DND-41 (cell line): ENCODE measurements around the gene PI4KB.
A peak's percentile ranks its signal among the peaks of the same experiment; 100 is the strongest.

Experiments used
- ATAC-seq: fragments of 200-7000 bp; cut with Tn5 transposase; 3 replicates; pipeline ENCODE4 v1.9.1; 2021; ENCODE audit warnings: low read depth; ENCODE audit not compliant: insufficient read depth
- DNase-seq: peaks from one replicate; pipeline ENCODE4 v3.0.0-alpha.2; 2020
- H2AFZ ChIP-seq: 2 replicates; pipeline ENCODE4 v1.6.0; 2012; ENCODE audit warnings: low read depth, low read length
- H3K27ac ChIP-seq: 2 replicates; pipeline ENCODE4 v1.5.1; 2012; ENCODE audit warnings: low read length, inconsistent platforms
- H3K27me3 ChIP-seq: fragments of 200-600 bp; sonication (generic); 2 replicates; pipeline ENCODE4 v1.6.0; 2012; ENCODE audit warnings: low read length, mild to moderate bottlenecking, inconsistent platforms; ENCODE audit not compliant: insufficient read depth, poor library complexity
- H3K36me3 ChIP-seq: 2 replicates; pipeline ENCODE4 v1.5.1; 2012; ENCODE audit warnings: low read length, inconsistent platforms; ENCODE audit not compliant: insufficient read depth
- H3K4me1 ChIP-seq: 2 replicates; pipeline ENCODE4 v1.5.1; 2012; ENCODE audit warnings: mild to moderate bottlenecking, low read length; ENCODE audit not compliant: insufficient read depth
- H3K4me2 ChIP-seq: 2 replicates; pipeline ENCODE4 v1.6.0; 2012; ENCODE audit warnings: mild to moderate bottlenecking, moderate library complexity, low read length, inconsistent platforms; ENCODE audit not compliant: insufficient read depth
- H3K4me3 ChIP-seq, 2 experiments: fragments of 200-600 bp in 1 of 2; shearing (Covaris generic) in 1 of 2; 2 replicates each; pipeline ENCODE4 v1.5.1; 2012 to 2016; ENCODE audit warnings: inconsistent platforms in 2 of 2, low read length in 2 of 2, mild to moderate bottlenecking in 2 of 2, low read depth in 1 of 2, moderate library complexity in 1 of 2
- H3K79me2 ChIP-seq: 2 replicates; pipeline ENCODE4 v1.6.0; 2012; ENCODE audit warnings: low read length, inconsistent platforms; ENCODE audit not compliant: insufficient read depth
- H3K9ac ChIP-seq: 2 replicates; pipeline ENCODE4 v1.6.0; 2012; ENCODE audit warnings: low read depth, mild to moderate bottlenecking, inconsistent platforms, low read length, moderate library complexity
- H3K9me3 ChIP-seq: 2 replicates; pipeline ENCODE4 v1.5.1; 2012; ENCODE audit warnings: low read length, moderate library complexity, mild to moderate bottlenecking, inconsistent platforms; ENCODE audit not compliant: insufficient read depth, severe bottlenecking
- H4K20me1 ChIP-seq: 2 replicates; pipeline ENCODE4 v1.6.0; 2012; ENCODE audit warnings: low read length; ENCODE audit not compliant: insufficient read depth
- EZH2 ChIP-seq: IDR thresholded peaks from 3 replicates; pipeline ENCODE4 v1.6.1; 2012; ENCODE audit warnings: borderline replicate concordance, low read depth, mild to moderate bottlenecking, moderate library complexity, low read length, inconsistent platforms; ENCODE audit not compliant: severe bottlenecking
- TF ChIP-seq, protein P1 (sequence below): IDR thresholded peaks from 2 replicates; pipeline ENCODE4 v1.5.1; 2012; ENCODE audit warnings: borderline replicate concordance, low read length, moderate library complexity, mild to moderate bottlenecking; ENCODE audit not compliant: poor library complexity, severe bottlenecking; ENCODE audit errors: extremely low read depth

The PI4KB gene

DNA sequence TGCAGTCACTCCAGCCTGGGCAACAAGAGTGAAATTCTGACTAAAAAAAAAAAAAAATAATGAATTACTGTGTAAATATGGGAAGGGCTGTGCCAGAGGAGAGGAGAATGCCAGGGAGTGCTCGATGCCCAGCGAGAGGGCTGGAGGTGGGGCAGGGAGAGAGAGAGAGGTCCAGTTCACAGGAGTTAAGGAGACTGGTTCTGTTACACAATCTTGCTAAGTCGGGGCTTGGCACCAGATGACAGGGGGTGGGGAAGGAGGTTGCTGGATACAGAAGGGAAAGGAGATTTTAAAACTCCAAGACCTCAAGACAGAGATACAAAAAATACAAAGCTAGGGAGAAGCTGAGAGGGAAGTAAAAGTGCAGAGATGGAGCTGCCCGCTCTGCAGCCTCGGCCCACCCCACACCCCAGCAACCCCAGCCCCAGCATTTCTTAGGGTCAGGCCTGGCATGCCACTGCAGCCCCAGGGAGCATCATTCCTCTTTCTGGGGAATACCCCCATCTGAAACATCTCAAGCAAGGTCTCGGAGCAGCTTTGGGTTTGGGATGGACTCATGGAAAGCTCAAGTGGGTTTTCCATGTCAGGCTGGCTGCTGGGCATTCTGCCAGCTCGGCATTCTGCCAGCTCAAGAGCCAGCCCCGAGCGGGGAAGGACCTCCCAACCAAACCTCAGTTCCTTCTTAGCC is 44.3 kb upstream of the PI4KB start:
- Histone ChIP-seq H3K9ac (no peak overlapping the region), H3K9me3 (no peaks in the 10 kb centered on the region), H3K4me2 (no peak overlapping the region), H4K20me1 (no peaks in the 10 kb centered on the region), H2AFZ (no peak overlapping the region), H3K27ac (no peak overlapping the region), H3K79me2 (no peaks in the 10 kb centered on the region), H3K4me1 (peaks cover 9% of the 10 kb centered on the region), H3K4me3 (no peak overlapping the region), H3K36me3 (no peaks in the 10 kb centered on the region), H3K27me3 (no peaks in the 10 kb centered on the region)
- DNase-seq (no peak), ATAC-seq (no peak)
- TF ChIP-seq, protein P1, sequence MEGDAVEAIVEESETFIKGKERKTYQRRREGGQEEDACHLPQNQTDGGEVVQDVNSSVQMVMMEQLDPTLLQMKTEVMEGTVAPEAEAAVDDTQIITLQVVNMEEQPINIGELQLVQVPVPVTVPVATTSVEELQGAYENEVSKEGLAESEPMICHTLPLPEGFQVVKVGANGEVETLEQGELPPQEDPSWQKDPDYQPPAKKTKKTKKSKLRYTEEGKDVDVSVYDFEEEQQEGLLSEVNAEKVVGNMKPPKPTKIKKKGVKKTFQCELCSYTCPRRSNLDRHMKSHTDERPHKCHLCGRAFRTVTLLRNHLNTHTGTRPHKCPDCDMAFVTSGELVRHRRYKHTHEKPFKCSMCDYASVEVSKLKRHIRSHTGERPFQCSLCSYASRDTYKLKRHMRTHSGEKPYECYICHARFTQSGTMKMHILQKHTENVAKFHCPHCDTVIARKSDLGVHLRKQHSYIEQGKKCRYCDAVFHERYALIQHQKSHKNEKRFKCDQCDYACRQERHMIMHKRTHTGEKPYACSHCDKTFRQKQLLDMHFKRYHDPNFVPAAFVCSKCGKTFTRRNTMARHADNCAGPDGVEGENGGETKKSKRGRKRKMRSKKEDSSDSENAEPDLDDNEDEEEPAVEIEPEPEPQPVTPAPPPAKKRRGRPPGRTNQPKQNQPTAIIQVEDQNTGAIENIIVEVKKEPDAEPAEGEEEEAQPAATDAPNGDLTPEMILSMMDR: no peak
- no peak for TF ChIP-seq EZH2

DNA sequence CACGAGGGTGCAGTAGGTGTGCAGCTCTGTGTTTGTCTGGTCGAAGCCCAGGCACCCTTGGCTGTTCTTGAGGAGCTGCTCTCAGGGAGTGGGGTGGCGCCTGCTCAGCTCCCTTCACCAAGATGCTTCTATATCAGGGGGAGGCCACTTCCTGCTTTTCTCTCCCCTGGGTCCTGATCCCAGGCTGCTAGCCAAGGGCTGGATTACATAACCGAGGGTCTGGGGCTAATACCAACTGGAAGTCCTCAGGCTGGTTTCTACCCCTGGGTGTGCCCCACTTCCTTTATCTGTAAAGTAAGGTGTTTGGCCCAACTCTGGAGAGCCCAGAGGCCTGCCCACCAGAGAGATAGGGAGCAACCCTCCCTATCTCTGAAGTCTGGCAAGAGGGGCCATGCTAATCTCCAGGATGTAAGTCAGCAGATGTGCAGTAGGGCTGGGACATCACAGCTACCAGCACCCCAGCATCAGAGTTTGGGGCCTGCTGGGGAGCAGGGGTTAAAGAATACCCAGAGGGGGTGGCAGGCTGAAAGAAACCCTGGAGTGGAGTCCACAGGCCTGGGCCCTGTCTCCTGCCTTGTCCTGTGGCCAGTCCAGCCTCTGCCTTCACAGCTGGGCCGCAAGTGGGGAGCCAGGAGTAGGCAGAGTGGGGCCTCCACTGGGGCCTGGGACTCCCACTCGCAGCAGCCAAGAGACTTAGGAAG is 43.1 kb upstream of the PI4KB start:
- Histone ChIP-seq H3K9ac (no peak overlapping the region), H3K36me3 (no peaks in the 10 kb centered on the region), H2AFZ (peak overlapping the region; percentile 12; the same call in 1 of the 2 replicates), H3K4me3 (no peak overlapping the region), H3K79me2 (no peaks in the 10 kb centered on the region), H3K27ac (no peak overlapping the region), H3K4me2 (no peak overlapping the region), H3K27me3 (no peaks in the 10 kb centered on the region), H3K4me1 (peaks cover 9% of the 10 kb centered on the region), H4K20me1 (no peaks in the 10 kb centered on the region), H3K9me3 (no peaks in the 10 kb centered on the region)
- no peak for DNase-seq
- TF ChIP-seq, protein P1: no peak
- no peak for TF ChIP-seq EZH2
- ATAC-seq: peak; percentile 52; the same call in 2 of the 3 replicates

GRCh38 chr1:151369621-151370048 is 42.4 kb upstream of the PI4KB start:
- no peak overlapping the region for H3K9ac ChIP-seq
- H3K9me3 ChIP-seq: no peaks in the 10 kb centered on the region
- ATAC-seq (no peak), DNase-seq (no peak)
- no peak overlapping the region for H3K4me2 ChIP-seq
- H3K27me3 ChIP-seq: no peaks in the 10 kb centered on the region
- no peak overlapping the region for H2AFZ ChIP-seq
- TF ChIP-seq, protein P1: no peak
- no peak for TF ChIP-seq EZH2
- no peak overlapping the region for H3K4me3 ChIP-seq
- H3K4me1 ChIP-seq: peaks cover 9% of the 10 kb centered on the region
- no peak overlapping the region for H3K27ac ChIP-seq
- H3K36me3 ChIP-seq: no peaks in the 10 kb centered on the region
- no peaks in the 10 kb centered on the region for H4K20me1 ChIP-seq
- H3K79me2 ChIP-seq: no peaks in the 10 kb centered on the region
